LNCaP clone FGC (cell line): Measurements from ENCODE around the gene ZNF773.
"Not testable (repeated sequence)": the region's sequence is repeated elsewhere in the genome, so short reads cannot be mapped to it uniquely, and the experiment has no call there.

ENCODE experiments used
- DNase-seq: peaks from one replicate; pipeline ENCODE4 v3.0.0-alpha.2; 2011; ENCODE audit warnings: low read depth
- H3K4me3 ChIP-seq: 2 replicates; pipeline ENCODE4 v1.5.1; 2011; ENCODE audit warnings: mild to moderate bottlenecking, low read depth, low read length, control low read depth
- TF ChIP-seq, protein P1 (sequence below): IDR thresholded peaks from 2 replicates; pipeline ENCODE4 v1.5.1; 2012; ENCODE audit warnings: mild to moderate bottlenecking; ENCODE audit not compliant: control insufficient read depth, insufficient read depth; ENCODE audit errors: extremely low read depth

The ZNF773 gene

DNA sequence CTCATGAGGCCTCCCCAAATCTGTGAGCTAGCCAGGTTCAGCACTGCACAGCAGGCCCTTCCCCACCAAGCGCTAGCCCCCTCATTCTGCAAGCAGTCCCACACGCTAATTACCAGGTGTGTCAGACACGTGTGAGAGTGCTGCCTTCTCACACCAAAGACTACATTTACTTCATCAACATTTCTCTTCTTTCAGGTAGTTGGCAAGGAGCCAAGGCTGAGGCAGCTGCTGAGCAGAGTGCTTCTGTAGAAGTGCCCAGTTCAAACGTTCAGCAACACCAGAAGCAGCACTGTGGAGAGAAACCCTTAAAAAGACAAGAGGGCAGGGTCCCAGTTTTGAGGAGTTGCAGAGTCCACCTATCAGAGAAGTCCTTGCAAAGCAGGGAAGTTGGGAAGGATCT is 6.4 kb downstream of the ZNF773 start:
- TF ChIP-seq, protein P1, sequence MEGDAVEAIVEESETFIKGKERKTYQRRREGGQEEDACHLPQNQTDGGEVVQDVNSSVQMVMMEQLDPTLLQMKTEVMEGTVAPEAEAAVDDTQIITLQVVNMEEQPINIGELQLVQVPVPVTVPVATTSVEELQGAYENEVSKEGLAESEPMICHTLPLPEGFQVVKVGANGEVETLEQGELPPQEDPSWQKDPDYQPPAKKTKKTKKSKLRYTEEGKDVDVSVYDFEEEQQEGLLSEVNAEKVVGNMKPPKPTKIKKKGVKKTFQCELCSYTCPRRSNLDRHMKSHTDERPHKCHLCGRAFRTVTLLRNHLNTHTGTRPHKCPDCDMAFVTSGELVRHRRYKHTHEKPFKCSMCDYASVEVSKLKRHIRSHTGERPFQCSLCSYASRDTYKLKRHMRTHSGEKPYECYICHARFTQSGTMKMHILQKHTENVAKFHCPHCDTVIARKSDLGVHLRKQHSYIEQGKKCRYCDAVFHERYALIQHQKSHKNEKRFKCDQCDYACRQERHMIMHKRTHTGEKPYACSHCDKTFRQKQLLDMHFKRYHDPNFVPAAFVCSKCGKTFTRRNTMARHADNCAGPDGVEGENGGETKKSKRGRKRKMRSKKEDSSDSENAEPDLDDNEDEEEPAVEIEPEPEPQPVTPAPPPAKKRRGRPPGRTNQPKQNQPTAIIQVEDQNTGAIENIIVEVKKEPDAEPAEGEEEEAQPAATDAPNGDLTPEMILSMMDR = no peak
- H3K4me3 ChIP-seq = no peak overlapping the region
- no peak for DNase-seq

- TF ChIP-seq, protein P1 = no peak
- H3K4me3 ChIP-seq = no peak overlapping the region
- no peak for DNase-seq
These were observed 11.7 kb downstream of the ZNF773 start for GRCh38 chr19:57511484-57511883.

- TF ChIP-seq, protein P1 = no peak
- H3K4me3 ChIP-seq = no peak overlapping the region
- DNase-seq = no peak
These were observed 13.1 kb downstream of the ZNF773 start for GRCh38 chr19:57512845-57513244.

GRCh38 chr19:57515255-57515654 is 15.5 kb downstream of the ZNF773 start:
- TF ChIP-seq, protein P1 = no peak
- no peak overlapping the region for H3K4me3 ChIP-seq

GRCh38 chr19:57518021-57518420 is 18.3 kb downstream of the ZNF773 start:
- not testable (repeated sequence) for H3K4me3 ChIP-seq, DNase-seq

More at GRCh38 chr19:57515255-57515654, 15.5 kb downstream of the ZNF773 start:
- no peak for DNase-seq

DNA sequence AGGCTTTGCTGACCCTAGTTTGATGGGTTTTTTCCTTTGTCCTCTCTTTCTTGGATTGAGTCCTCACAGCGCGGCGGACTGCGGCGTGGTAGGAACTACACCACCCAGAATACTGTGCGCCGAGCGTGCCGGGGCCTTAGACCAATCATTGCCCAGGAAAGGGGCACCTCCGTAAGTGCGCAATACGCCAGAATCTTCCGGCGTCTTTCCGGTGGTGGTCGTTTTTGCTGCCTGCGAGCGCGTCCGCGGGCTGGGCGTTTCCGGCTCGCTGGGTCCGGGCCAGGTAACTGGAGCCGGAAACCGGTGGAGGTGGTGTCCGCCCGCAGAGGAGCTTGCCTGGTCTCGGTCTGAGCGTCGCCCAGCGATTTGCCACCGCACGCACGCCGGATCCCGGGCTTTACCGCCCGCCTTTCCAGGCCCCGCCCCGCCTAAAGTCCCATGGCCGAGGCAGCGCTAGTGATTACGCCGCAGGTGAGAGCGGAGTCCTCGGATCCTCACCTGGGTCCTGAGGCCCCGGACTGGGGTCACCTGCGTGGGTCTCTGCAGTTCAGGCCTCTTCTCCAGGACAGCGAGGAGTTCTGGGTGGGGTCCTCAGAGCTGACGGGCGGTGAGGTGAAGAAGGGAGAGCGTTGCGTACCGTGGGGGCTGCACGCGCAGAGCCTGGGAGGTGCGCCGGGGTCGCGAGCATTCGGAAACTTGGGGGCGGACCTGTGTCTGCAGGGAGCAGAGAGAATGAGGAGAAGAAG is 27.6 kb downstream of the ZNF773 start, which contains the start of gene ZNF549:
Gene ZNF549, plus strand, starts transcription at position 221 of the 746 bp plus-strand sequence. Its CDS starts 218 bp downstream, at position 439.
- TF ChIP-seq, protein P1 = no peak
- DNase-seq = peak; percentile 93
- H3K4me3 ChIP-seq = peak within 1 kb of the TSS; percentile 68

- no peak for DNase-seq
- TF ChIP-seq, protein P1 = no peak
- H3K4me3 ChIP-seq = no peak overlapping the region
These were observed 38.3 kb downstream of the ZNF773 start for GRCh38 chr19:57537953-57538547.
